ENCODE results near the gene FAM133A.

FAM133A gene

DNA sequence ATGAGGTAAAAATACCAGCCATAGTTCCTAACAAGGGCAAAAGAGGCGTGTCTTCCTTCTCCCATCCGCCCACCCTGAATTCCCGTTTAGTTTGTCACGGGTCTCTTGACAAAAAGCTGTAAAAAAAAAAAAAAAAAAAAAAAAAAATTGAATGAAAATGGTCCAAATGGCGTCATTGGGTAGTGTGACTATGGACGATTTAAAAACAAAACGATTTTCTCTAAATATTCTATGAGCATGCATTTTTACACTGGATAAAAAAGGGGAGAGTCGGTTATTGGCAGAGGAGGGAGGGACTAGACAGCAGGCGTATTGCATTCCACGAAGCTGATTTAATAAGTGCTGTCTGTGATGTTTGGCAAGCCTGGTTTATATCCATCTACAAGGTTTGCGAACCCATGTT is at the start of gene FAM133A:
Gene FAM133A, plus strand, starts transcription at position 338 of the 403 bp plus-strand sequence. CDS start 35,214 bp downstream, outside the sequence.
- peak within 1 kb of the TSS; percentile 61 for H3K4me3 ChIP-seq (ENCODE audit: low read depth, low read length)
- DNase-seq (ENCODE audit: low read depth), result no peak
- TF ChIP-seq, protein P1, sequence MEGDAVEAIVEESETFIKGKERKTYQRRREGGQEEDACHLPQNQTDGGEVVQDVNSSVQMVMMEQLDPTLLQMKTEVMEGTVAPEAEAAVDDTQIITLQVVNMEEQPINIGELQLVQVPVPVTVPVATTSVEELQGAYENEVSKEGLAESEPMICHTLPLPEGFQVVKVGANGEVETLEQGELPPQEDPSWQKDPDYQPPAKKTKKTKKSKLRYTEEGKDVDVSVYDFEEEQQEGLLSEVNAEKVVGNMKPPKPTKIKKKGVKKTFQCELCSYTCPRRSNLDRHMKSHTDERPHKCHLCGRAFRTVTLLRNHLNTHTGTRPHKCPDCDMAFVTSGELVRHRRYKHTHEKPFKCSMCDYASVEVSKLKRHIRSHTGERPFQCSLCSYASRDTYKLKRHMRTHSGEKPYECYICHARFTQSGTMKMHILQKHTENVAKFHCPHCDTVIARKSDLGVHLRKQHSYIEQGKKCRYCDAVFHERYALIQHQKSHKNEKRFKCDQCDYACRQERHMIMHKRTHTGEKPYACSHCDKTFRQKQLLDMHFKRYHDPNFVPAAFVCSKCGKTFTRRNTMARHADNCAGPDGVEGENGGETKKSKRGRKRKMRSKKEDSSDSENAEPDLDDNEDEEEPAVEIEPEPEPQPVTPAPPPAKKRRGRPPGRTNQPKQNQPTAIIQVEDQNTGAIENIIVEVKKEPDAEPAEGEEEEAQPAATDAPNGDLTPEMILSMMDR (IDR thresholded peaks at IDR 0.05; ENCODE audit: control insufficient read depth, extremely low read depth, insufficient read depth), result no peak

- no peak for DNase-seq (ENCODE audit: low read depth)
- TF ChIP-seq, protein P1 (IDR thresholded peaks at IDR 0.05; ENCODE audit: control insufficient read depth, extremely low read depth, insufficient read depth), result no peak
- no peak overlapping the region for H3K4me3 ChIP-seq (ENCODE audit: low read depth, low read length)
These were observed 36.4 kb upstream of the FAM133A start for GRCh38 chrX:93637591-93637990.

DNA sequence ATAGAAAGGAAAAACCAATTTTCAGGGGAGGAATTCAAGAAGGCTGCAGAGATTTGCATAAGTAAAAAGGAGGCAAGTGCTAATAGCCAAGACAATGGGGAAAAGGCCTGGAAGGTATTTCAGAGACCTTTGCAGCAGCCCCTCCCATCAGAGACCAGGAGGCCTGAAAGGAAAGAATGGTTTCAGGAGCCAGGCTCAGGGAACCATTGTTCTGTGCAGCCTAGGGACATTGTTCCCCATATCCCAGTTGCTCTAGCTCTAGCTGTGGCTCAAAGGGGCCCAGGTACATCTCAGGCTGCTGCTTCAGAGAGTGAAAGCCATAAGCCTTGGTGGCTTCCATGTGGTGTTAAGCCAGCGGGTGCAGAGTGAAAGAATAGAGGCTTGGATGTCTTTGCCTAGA is 24.6 kb upstream of the FAM133A start:
- TF ChIP-seq, protein P1 (IDR thresholded peaks at IDR 0.05; ENCODE audit: control insufficient read depth, extremely low read depth, insufficient read depth), result no peak
- DNase-seq (ENCODE audit: low read depth), result no peak

DNA sequence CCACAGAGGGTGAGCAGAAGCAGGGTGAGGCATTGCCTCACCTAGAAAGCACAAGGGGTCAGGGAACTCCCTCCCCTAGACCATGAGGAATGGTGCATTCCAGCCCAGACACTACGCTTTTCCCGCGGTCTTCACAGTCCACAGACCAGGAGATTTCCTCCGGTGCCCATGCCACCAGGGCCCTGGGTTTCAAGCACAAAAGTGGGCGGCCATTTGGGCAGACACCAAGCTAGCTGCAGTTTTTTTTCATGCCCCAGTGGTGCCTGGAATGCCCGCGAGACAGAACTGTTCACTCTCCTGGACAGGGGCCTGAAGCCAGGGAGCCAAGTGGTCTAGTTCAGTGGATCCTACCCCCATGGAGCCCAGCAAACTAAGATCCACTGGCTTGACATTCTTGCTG is 13.4 kb upstream of the FAM133A start:
- TF ChIP-seq, protein P1 (IDR thresholded peaks at IDR 0.05; ENCODE audit: control insufficient read depth, extremely low read depth, insufficient read depth), result no peak
- DNase-seq (ENCODE audit: low read depth), result no peak
- no peak overlapping the region for H3K4me3 ChIP-seq (ENCODE audit: low read depth, low read length)

More for the DNA sequence above, 24.6 kb upstream of the FAM133A start:
- no peak overlapping the region for H3K4me3 ChIP-seq (ENCODE audit: low read depth, low read length)

GRCh38 chrX:93673056-93673868 is 744 bp upstream of the FAM133A start, which contains the start of gene NAP1L3:
NAP1L3 (minus strand) TSS chrX:93673578; CDS start chrX:93673304, 274 bp downstream.
- peak; percentile 17 for DNase-seq (ENCODE audit: low read depth)
- TF ChIP-seq, protein P1 (IDR thresholded peaks at IDR 0.05; ENCODE audit: control insufficient read depth, extremely low read depth, insufficient read depth), result no peak

DNA sequence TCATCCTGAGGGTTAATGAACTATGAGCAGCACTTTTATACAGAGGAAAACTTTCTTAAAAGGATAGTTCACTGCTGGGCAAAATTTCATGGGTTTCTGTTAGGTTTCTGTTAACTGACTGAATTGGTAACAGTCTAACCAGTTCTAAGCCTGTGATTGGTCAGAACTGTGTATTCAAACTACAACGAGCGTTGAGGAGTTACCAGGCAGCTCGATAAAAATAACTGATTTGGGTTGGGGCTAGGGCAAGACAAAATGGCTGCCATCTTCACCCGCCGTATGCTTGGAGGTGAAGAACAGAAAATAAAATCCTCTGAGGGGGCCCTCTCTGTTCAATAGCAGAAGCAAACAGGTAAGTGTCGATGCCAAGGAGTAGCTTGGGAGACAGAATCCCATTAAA is 22.0 kb downstream of the FAM133A start:
- TF ChIP-seq, protein P1 (IDR thresholded peaks at IDR 0.05; ENCODE audit: control insufficient read depth, extremely low read depth, insufficient read depth), result no peak
- H3K4me3 ChIP-seq (ENCODE audit: low read depth, low read length), result no peak overlapping the region

More at GRCh38 chrX:93673056-93673868, 744 bp upstream of the FAM133A start, which contains the start of gene NAP1L3:
- peak within 1 kb of the TSS; percentile 61 for H3K4me3 ChIP-seq (ENCODE audit: low read depth, low read length)

More for the DNA sequence above, 22.0 kb downstream of the FAM133A start:
- no peak for DNase-seq (ENCODE audit: low read depth)
